Inflammatory macrophage (primary cell): Measurements from ENCODE around the gene CENPP.
"Not testable (repeated sequence)": the region's sequence is repeated elsewhere in the genome, so short reads cannot be mapped to it uniquely, and the experiment has no call there.

Experiments used
- DNase-seq, 2 donors: peaks; one replicate each; pipeline ENCODE4 v3.0.0-alpha.2; 2020 to 2022

CENPP gene

GRCh38 chr9:92545002-92545510 lies 219.3 kb downstream of the CENPP start:
- DNase-seq, result no peak

- DNase-seq, result no peak
Measured at GRCh38 chr9:92547356-92547755, 221.6 kb downstream of the CENPP start.

GRCh38 chr9:92550765-92551164 lies 225.0 kb downstream of the CENPP start:
- DNase-seq, result no peak

GRCh38 chr9:92558612-92559374 lies 233.0 kb downstream of the CENPP start:
- no peak for DNase-seq

DNA sequence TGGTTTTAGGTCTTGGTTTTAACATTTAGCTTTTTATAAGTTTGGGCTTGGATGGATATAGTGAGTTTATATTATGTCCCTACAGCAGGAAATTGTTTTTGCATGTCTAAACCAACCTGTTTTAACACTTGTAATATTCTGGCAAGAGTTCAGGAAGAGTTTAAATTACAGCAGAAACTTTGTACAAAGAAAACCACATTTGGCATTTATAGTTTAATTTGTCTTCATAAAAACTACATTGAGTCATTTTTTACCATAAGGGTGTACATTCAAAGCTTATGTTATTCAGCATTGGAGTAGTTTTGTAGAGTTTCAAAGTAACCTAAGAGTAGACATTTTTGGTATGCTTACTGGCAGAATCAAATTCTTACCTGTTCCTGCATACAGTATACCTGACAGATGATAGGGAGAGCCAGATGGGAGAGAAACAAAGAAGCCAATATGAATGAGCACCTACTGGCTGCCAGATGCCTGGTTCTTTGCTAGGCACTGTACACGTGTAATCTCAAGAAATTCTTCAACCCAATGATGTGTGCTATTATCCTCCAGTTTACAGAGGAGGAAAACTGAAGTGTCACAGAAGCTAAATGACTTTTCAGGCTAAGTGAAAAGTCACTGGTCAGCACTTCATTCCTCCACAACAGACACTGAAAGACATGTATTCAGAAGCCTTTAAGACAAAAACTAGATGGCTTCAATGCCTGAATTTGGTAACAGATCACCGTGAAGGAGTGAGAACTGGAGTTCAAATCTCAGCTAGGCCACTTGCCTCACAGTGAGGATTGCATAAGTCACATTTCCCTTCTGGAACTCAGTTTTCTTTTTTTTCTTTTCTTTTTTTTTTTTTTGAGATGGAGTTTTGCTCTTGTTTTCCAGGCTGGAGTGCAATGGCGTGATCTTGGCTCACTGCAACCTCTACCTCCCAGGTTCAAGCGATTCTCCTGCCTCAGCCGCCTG lies 235.9 kb downstream of the CENPP start:
- no peak for DNase-seq

GRCh38 chr9:92562461-92562967 lies 236.8 kb downstream of the CENPP start:
- no peak for DNase-seq

GRCh38 chr9:92563116-92564100 lies 237.7 kb downstream of the CENPP start:
- DNase-seq, result no peak

- no peak for DNase-seq
Measured at GRCh38 chr9:92564504-92564903, 238.8 kb downstream of the CENPP start.

DNA sequence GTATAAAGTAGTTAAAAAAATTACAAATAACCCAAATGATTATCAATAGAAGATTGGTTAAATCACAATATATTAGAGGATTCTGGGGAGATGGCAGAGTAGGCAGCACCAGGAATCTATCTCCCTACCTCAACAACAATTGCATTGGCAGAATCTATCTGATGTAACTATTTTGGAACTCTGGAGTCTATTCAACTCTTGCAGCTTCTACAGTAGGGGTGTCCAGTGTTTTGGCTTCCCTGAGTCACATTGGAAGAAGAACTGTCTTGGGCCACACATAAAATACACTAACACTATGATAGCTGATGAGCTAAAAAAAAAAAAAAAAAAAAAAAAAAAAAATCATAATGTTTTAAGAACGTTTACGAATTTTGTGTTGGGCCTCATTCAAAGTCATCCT lies 239.2 kb downstream of the CENPP start:
- DNase-seq, result no peak

GRCh38 chr9:92571871-92572270 lies 246.1 kb downstream of the CENPP start:
- DNase-seq, result not testable (repeated sequence)

GRCh38 chr9:92573612-92574011 lies 247.9 kb downstream of the CENPP start:
- DNase-seq, result not testable (repeated sequence)

- no peak for DNase-seq
Measured at GRCh38 chr9:92576175-92576574, 250.4 kb downstream of the CENPP start.

- no peak for DNase-seq
Measured at GRCh38 chr9:92589923-92590322, 264.2 kb downstream of the CENPP start.

GRCh38 chr9:92590377-92590776 lies 264.6 kb downstream of the CENPP start:
- peak; percentile 46 to 53 for DNase-seq

- no peak for DNase-seq
Measured at GRCh38 chr9:92592537-92592936, 266.8 kb downstream of the CENPP start.

- DNase-seq, result no peak
Measured at GRCh38 chr9:92592946-92593861, 267.5 kb downstream of the CENPP start.

- DNase-seq, result not testable (repeated sequence)
Measured at GRCh38 chr9:92595075-92595474, 269.3 kb downstream of the CENPP start.

DNA sequence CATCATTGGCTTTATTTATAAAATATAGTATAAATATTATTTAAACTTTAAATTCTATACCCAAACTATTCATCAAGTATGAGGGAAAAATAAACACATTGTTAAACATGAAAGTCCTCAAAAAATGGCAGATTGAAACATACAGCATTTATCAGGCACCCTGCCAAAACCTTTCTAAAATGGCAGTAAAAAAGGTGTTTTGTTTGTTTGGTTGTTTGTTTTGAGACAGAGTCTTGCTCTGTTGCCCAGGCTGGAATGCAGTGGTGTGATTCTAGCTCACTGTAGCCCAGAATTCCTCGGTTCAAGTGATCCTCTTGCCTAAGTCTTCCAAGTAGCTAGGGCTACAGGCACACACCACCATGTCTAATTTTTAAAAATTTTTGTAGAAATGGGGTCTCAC lies 270.2 kb downstream of the CENPP start:
- no peak for DNase-seq

DNA sequence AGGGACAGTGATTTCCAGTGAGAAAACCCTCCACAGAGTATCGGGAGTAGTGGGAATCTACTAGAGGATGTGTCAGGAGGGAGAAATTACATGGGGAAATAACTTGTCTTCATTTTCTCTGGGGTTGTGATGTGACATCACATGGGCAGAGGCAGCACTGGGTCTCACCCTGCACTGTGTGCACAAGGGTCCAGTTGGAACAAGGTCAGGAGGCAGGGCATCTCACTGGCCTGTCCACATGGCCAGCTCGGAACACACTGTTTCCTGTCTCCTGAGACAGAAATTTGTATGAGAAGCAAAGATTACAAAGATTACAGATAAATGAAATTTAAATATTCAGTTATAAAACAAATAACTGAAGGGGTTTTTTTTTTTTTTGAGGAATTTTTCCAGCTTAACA lies 272.6 kb downstream of the CENPP start:
- DNase-seq, result no peak

DNA sequence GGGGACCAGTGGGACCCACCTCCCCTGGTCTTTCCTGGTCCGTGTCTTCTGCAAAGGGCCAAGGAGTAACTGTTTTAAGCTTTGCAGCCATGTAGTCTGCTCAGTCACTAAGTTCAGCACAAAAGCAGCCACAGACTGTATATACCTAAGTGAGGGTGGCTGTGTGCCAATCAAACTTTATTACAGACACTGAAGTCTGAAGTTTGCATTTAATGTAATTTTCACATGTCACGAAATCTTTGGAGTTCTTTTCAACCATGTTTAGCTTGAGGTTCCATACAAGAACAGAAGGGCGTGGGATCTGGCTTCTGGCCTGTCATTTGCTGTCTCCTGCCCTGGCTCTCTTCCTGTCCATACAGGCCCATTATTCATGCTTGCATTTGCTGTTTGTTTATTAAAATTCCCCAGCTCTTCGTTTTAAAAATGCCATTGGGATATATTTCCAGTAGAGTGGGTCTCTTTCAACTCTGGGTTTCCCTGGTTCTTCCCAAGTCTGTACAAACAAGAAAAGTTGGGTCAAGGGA lies 274.2 kb downstream of the CENPP start:
- DNase-seq, result no peak
